Measurements from ENCODE around the gene TMEM151B. TPM values are rescaled to one million over a fixed set of nuclear protein-coding genes. Genes with fewer than 3 reads are reported as not detected.
A peak's percentile ranks its signal among the peaks of the same experiment; 100 is the strongest.
"Not testable (repeated sequence)": the region's sequence is repeated elsewhere in the genome, so short reads cannot be mapped to it uniquely, and the experiment has no call there.

The TMEM151B gene
- total RNA-seq, 8 experiments from 2014 or later, result 0.41 to 21.4 (median 14.3) TPM

GRCh38 chr6:44311304-44311703 lies 41.1 kb downstream of the TMEM151B start:
- in situ Hi-C loops (cut with MboI; ENCODE audit: low pct_unique_long_range_greater_than_20kb in 2 of 9, low sequenced_read_pairs in 9 of 9, unreplicated experiment in 9 of 9), result no loop called here
- H3K4me1 ChIP-seq (replicated peaks in 1 of 2), result peaks cover 6% of the 10 kb centered on the region in 2 donors
- no peak overlapping the region for H3K27ac ChIP-seq
- H3K4me3 ChIP-seq, result no peak overlapping the region
- 86 to 100% methylated on average over 1 of the region's 2 CpGs; no CpG with 5 or more reads in 8 of the 10 experiments for WGBS, 10 experiments
- ATAC-seq (replicated peaks in 6 of 8), result no peak

GRCh38 chr6:44311767-44312166 lies 41.5 kb downstream of the TMEM151B start:
- no peak overlapping the region for H3K4me3 ChIP-seq
- 83 to 100% (median 100%) methylated on average over 1 to 3 of the region's 3 CpGs; no CpG with 5 or more reads in 4 of the 10 experiments for WGBS, 10 experiments

GRCh38 chr6:44312901-44313788 lies 42.9 kb downstream of the TMEM151B start, which contains the start of gene AARS2:
TSS of gene AARS2 (minus strand) at chr6:44313347. CDS start at chr6:44313323, 24 bp downstream.
- ATAC-seq (replicated peaks in 6 of 8), result peak; percentile 93 to 98 (median 95)
- 0 to 17% (median 3%) methylated on average over 1 to 24 of the region's 52 CpGs for WGBS, 10 experiments
- in situ Hi-C loops (cut with MboI; ENCODE audit: low pct_unique_long_range_greater_than_20kb in 2 of 9, low sequenced_read_pairs in 9 of 9, unreplicated experiment in 9 of 9), result no loop called here

More at GRCh38 chr6:44311767-44312166, 41.5 kb downstream of the TMEM151B start:
- Histone ChIP-seq H3K27ac (no peak overlapping the region), H3K4me1 (replicated peaks in 1 of 2) (peaks cover 6% of the 10 kb centered on the region in 2 donors)
- in situ Hi-C loops (cut with MboI; ENCODE audit: low pct_unique_long_range_greater_than_20kb in 2 of 9, low sequenced_read_pairs in 9 of 9, unreplicated experiment in 9 of 9), result no loop called here
- ATAC-seq (replicated peaks in 6 of 8), result no peak

GRCh38 chr6:44314657-44315056 lies 44.4 kb downstream of the TMEM151B start:
- H3K4me3 ChIP-seq; H3K27ac ChIP-seq; in situ Hi-C loops (cut with MboI; ENCODE audit: low pct_unique_long_range_greater_than_20kb in 2 of 9, low sequenced_read_pairs in 9 of 9, unreplicated experiment in 9 of 9); H3K4me1 ChIP-seq (replicated peaks in 1 of 2); ATAC-seq (replicated peaks in 6 of 8): not testable (repeated sequence)
- 34 to 94% (median 83%) methylated on average over 3 to 6 of the region's 8 CpGs; no CpG with 5 or more reads in 4 of the 10 experiments for WGBS, 10 experiments

More at GRCh38 chr6:44312901-44313788, 42.9 kb downstream of the TMEM151B start, which contains the start of gene AARS2:
- Histone ChIP-seq H3K4me1 (replicated peaks in 1 of 2) (peaks cover 6% of the 10 kb centered on the region in 2 donors), H3K4me3 (peak within 1 kb of the TSS; percentile 65 to 100 (median 80)), H3K27ac (peak within 1 kb of the TSS; percentile 57 to 67)

- in situ Hi-C loops (cut with MboI; ENCODE audit: low pct_unique_long_range_greater_than_20kb in 2 of 9, low sequenced_read_pairs in 9 of 9, unreplicated experiment in 9 of 9), result no loop called here
- ATAC-seq (replicated peaks in 6 of 8), result no peak
- Histone ChIP-seq H3K4me1 (replicated peaks in 1 of 2) (peaks cover 6% of the 10 kb centered on the region in 2 donors), H3K4me3 (no peak overlapping the region), H3K27ac (no peak overlapping the region)
- WGBS, 10 experiments, result 8 to 94% (median 73%) methylated on average over 1 to 3 of the region's 3 CpGs
Observed at GRCh38 chr6:44315516-44315915, 45.3 kb downstream of the TMEM151B start.

GRCh38 chr6:44315951-44316350 lies 45.7 kb downstream of the TMEM151B start:
- WGBS, 10 experiments, result 21 to 100% (median 85%) methylated on average over 1 to 5 of the region's 5 CpGs; no CpG with 5 or more reads in 1 of the 10 experiments
- no peak for ATAC-seq (replicated peaks in 6 of 8)
- in situ Hi-C loops (cut with MboI; ENCODE audit: low pct_unique_long_range_greater_than_20kb in 2 of 9, low sequenced_read_pairs in 9 of 9, unreplicated experiment in 9 of 9), result no loop called here

GRCh38 chr6:44316481-44316880 lies 46.2 kb downstream of the TMEM151B start:
- Histone ChIP-seq H3K4me1 (replicated peaks in 1 of 2) (peaks cover 6% of the 10 kb centered on the region in 2 donors), H3K4me3 (no peak overlapping the region), H3K27ac (no peak overlapping the region)
- in situ Hi-C loops (cut with MboI; ENCODE audit: low pct_unique_long_range_greater_than_20kb in 2 of 9, low sequenced_read_pairs in 9 of 9, unreplicated experiment in 9 of 9), result no loop called here
- 0 to 90% (median 65%) methylated on average over 1 to 9 of the region's 12 CpGs; no CpG with 5 or more reads in 5 of the 10 experiments for WGBS, 10 experiments
- no peak for ATAC-seq (replicated peaks in 6 of 8)

More at GRCh38 chr6:44315951-44316350, 45.7 kb downstream of the TMEM151B start:
- H3K4me3 ChIP-seq, result no peak overlapping the region
- H3K27ac ChIP-seq, result no peak overlapping the region
- peaks cover 6% of the 10 kb centered on the region in 2 donors for H3K4me1 ChIP-seq (replicated peaks in 1 of 2)

GRCh38 chr6:44317136-44317631 lies 46.9 kb downstream of the TMEM151B start:
- H3K27ac ChIP-seq; H3K4me3 ChIP-seq; in situ Hi-C loops (cut with MboI; ENCODE audit: low pct_unique_long_range_greater_than_20kb in 2 of 9, low sequenced_read_pairs in 9 of 9, unreplicated experiment in 9 of 9); H3K4me1 ChIP-seq (replicated peaks in 1 of 2); ATAC-seq (replicated peaks in 6 of 8): not testable (repeated sequence)
- WGBS, 10 experiments, result 20 to 100% (median 67%) methylated on average over 1 to 6 of the region's 9 CpGs

GRCh38 chr6:44321210-44321609 lies 51.0 kb downstream of the TMEM151B start:
- Histone ChIP-seq H3K4me1 (replicated peaks in 1 of 2) (no peaks in the 10 kb centered on the region), H3K4me3 (no peak overlapping the region), H3K27ac (no peak overlapping the region)
- WGBS, 10 experiments, result 69 to 100% (median 76%) methylated on average over 2 to 3 of the region's 3 CpGs; no CpG with 5 or more reads in 7 of the 10 experiments
- in situ Hi-C loops (cut with MboI; ENCODE audit: low pct_unique_long_range_greater_than_20kb in 2 of 9, low sequenced_read_pairs in 9 of 9, unreplicated experiment in 9 of 9), result no loop called here
- no peak for ATAC-seq (replicated peaks in 6 of 8)

- Histone ChIP-seq H3K4me1 (replicated peaks in 1 of 2) (peaks cover 17 to 20% of the 10 kb centered on the region in 2 donors), H3K4me3 (no peak overlapping the region), H3K27ac (peak overlapping the region in 1 of 2 donors; percentile 79)
- ATAC-seq (replicated peaks in 6 of 8), result peak in 1 of 8 experiments; percentile 11
- in situ Hi-C loops (cut with MboI; ENCODE audit: low pct_unique_long_range_greater_than_20kb in 2 of 9, low sequenced_read_pairs in 9 of 9, unreplicated experiment in 9 of 9), result loop anchor here in 1 of 9 experiments (25.0 kb wide), 1 partner anchor 165 kb away; the partner anchor contains the start of gene CAPN11
Observed at GRCh38 chr6:44327096-44327495, 56.8 kb downstream of the TMEM151B start.

GRCh38 chr6:44327760-44328159 lies 57.5 kb downstream of the TMEM151B start:
- ATAC-seq (replicated peaks in 6 of 8), result peak in 4 of 8 experiments; percentile 48 to 62 (median 55)
- peaks cover 17 to 25% of the 10 kb centered on the region in 2 donors for H3K4me1 ChIP-seq (replicated peaks in 1 of 2)
- H3K4me3 ChIP-seq, result no peak overlapping the region
- 38 to 60% (median 40%) methylated on average over 1 to 2 of the region's 2 CpGs; no CpG with 5 or more reads in 7 of the 10 experiments for WGBS, 10 experiments
- H3K27ac ChIP-seq, result peak overlapping the region; percentile 67 to 79
- in situ Hi-C loops (cut with MboI; ENCODE audit: low pct_unique_long_range_greater_than_20kb in 2 of 9, low sequenced_read_pairs in 9 of 9, unreplicated experiment in 9 of 9), result loop anchor here in 1 of 9 experiments (25.0 kb wide), 1 partner anchor 165 kb away; the partner anchor contains the start of gene CAPN11

GRCh38 chr6:44328203-44328602 lies 58.0 kb downstream of the TMEM151B start:
- in situ Hi-C loops (cut with MboI; ENCODE audit: low pct_unique_long_range_greater_than_20kb in 2 of 9, low sequenced_read_pairs in 9 of 9, unreplicated experiment in 9 of 9), result loop anchor here in 1 of 9 experiments (25.0 kb wide), 1 partner anchor 166 kb away; the partner anchor contains the start of gene CAPN11
- peak overlapping the region; percentile 67 to 79 for H3K27ac ChIP-seq
- peaks cover 17 to 25% of the 10 kb centered on the region in 2 donors for H3K4me1 ChIP-seq (replicated peaks in 1 of 2)
- H3K4me3 ChIP-seq, result not testable (repeated sequence)
- peak in 2 of 8 experiments; percentile 21 to 39 for ATAC-seq (replicated peaks in 6 of 8)
- 0 to 70% (median 17%) methylated on average over 1 to 4 of the region's 9 CpGs; no CpG with 5 or more reads in 5 of the 10 experiments for WGBS, 10 experiments
